Sciatic nerve (tissue), 2 donors: Measurements from ENCODE around the gene ASXL3. TPM values are rescaled to one million over a fixed set of nuclear protein-coding genes. Genes with fewer than 3 reads are reported as not detected.

ENCODE experiments used
- ATAC-seq: fragments of 200-7000 bp; cut with Tn5 transposase; one replicate; pipeline ENCODE4 v1.9.1; 2020; ENCODE audit warnings: mild to moderate bottlenecking, moderate library complexity
- DNase-seq: peaks from one replicate; pipeline ENCODE4 v3.0.0-alpha.2; 2020; ENCODE audit warnings: low spot score
- intact Hi-C: fragments of 100-400 bp; cut with DNase I; formaldehyde crosslinking; loops from one replicate; pipeline ENCODE4 v1.14.2; 2022
- total RNA-seq: library from RNA; stranded (reverse); fragmentation: NEBNext Ultra II Directional; extraction: Animal tissue kit (Norgen Biotek cat#: 25700); gene quantifications from one replicate; pipeline ENCODE4 v1.2.1, GENCODE V29; 2021
- donor health status: DM: no; HTN: no; CAD: no.
- donor health status: DM: no; HTN: no; CAD: no.

Gene ASXL3
- 13.1 TPM for total RNA-seq

DNA sequence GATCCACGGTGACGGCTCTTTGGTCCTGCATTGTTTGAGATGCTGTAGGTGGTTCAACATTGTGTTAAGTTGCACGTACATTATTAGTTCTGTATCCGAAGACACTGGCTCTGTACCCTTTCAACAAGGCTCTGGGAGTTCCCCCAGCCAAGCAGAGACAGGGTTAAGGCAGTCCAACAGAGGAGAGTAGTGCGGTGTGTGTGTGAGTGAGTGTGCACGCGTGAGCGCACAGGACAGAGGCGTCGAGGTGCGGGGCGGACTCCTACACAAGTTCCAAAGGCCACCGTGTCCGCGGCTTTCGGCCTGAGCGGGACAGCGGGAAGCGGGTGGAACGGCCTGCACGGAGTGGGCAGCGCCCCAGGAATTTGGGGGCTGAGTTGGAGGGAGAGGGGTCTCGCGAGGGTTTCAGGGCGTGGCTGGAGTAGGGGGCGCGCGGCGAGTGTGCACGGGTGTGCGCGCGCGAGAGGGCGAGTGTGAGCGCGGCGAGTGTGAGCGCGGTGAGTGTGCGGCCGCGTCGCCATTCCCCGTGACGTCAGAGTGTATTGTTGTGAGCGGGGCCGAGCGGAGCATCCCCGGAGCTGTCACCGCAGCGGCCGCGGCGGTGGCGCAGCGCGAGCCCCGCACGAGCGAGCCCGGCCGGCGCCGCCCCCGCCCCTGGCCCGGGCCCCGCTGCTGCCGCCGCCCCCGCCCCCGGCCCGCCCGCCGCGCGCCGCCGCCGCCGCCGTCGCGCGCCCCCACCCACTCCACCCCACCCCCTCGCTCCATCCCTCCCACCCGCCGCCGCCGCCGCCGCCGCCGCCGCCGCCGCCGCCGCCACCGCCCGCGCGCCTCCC, at the start of gene ASXL3:
Gene ASXL3 (plus strand): TSS at position 535 of the 833 bp plus-strand sequence. CDS start 413 bp downstream, outside the sequence.
- ATAC-seq = peak; percentile 82
- DNase-seq = peak; percentile 72
- intact Hi-C loops = no loop called here

DNA sequence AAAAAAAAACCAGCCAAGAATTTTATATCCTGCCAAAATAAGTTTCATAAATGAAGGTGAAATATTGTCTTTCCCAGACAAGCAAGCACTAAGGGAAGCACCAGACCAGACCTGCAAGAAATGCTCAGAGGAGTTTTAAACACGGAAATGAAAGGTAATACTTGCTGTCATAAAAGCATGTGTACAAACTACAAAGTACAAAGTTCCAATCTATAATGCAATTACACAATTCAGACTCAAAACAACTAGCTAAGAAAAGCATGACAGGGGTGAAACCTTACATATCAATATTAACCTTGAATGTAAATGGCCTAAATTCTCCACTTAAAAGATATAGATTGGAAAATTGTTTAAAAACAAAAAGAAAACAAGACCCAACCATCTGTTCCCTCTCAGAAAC, 45.0 kb upstream of the ASXL3 start:
- intact Hi-C loops = no loop called here
- DNase-seq (no peak), ATAC-seq (no peak)

DNA sequence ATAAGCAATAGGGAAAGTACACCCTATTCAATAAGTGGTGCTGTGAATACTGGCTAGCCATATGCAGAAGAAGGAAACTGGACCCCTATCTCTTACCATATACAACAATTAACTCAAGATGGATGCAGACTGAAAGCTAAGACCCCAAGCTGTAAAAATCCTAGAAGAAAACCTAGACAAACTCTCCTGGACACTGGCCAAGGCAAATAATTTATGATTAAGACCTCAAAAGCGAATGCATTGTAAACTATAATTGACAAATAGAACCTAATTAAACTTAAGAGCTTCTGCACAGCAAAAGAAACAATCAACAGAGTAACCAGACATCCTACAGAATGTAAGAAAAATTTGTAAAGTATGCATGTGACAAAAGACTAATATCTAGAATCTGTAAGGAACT, 41.1 kb upstream of the ASXL3 start:
- intact Hi-C loops = no loop called here
- DNase-seq = no peak
- no peak for ATAC-seq

DNA sequence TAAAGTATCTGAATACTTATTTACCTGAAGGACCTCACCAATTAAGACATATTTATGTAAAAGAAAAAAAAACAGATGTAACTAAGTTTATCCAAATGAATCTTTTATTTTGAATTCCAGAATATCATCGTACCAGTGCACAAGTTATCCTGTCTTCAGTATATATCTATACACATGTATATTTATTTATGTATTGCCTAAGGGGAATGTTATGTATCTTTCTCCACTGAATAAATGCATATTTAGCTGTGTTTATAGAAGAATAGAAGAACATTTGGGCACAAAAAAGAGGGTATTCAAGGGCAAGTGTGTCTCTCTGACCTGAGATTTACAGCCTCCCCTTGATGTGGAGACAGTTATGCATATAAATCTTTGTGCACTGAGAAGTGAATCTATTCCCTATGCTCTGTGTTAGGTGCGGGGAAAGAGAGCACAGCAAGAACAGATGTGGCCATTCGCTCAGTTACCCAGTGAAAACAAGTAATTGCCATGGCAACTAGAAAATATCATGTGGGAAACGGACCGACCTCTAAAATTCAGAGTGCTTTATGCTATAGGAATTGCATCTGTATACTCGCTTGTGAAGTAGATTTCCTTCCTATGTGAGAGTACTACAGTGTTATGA, 39.5 kb upstream of the ASXL3 start:
- ATAC-seq (no peak), DNase-seq (no peak)
- intact Hi-C loops = no loop called here

DNA sequence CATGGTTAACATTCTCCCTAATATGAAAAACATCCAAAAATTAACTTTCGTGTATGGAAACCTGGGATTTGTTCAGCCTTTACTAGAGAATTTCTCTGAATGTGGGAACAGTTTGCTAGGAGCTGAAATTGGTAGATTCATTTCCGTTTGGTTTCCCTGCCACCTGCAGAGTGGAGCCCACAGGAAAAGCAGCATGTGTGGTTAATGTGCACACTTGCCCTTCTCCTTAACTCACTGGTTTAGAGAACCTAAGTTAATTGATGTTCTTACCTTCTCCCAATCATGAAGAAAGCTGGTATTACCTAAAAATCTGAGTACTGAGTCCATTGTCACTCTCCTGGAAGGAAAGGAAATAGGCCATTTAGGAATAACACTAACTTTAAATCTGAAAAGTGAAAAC, 37.6 kb upstream of the ASXL3 start:
- ATAC-seq = no peak
- intact Hi-C loops = no loop called here

DNA sequence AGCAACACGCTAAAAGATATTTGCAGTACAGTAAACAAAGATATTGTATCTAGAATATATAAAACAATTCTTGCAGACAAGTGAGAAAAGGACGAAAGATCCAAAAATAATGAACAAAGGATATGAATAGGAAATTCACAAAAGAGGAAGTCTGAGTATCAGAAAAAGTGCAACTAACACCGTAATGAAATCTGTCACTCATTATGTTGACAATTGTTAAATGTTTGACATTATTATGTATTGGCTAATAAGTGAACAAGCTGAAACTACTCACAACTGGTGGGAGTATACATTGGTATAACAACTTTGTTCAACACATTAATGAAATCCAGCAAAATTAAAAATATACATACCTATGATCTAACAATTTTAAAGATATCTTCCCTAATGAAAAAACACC, 36.7 kb upstream of the ASXL3 start:
- DNase-seq = no peak
- intact Hi-C loops = no loop called here
- no peak for ATAC-seq

More for the DNA sequence above, 37.6 kb upstream of the ASXL3 start:
- DNase-seq = no peak

DNA sequence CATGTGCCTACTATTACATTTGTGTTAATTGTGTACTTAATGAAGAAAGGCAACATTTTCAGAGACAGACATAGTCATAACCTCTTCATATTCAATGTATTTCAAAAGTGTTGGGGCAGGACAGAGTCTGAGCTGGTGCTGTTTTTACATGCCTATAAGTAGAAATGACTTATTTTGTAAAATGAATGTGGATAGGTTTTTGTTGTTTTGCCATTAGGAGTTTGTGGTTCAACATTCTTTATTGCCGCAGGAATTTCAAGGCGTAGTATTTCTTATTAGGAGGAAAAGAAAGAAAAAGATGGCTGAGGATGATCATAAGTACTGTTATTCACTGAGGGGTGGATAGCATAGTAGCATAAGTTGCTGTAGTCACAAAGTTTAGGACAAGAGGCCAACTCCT, 21.2 kb upstream of the ASXL3 start:
- ATAC-seq (no peak), DNase-seq (no peak)
- intact Hi-C loops = no loop called here

DNA sequence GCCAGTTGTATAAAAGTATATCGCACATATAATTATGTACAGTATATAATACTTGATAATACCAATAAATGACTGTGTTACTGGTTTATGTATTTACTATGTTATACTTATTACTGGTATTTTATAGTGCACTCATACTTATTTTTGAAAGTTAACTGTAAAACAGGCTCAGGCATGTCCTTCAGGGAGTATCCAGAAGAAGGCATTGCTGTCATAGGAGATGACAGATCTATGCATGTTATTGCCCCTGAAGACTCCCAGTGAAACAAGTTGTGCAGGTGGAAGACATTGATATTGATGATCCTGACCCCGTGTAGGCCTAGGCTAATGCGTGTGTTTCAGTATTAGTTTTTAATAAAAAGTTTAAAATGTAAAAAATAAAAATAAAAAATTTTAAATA, 20.3 kb upstream of the ASXL3 start:
- ATAC-seq (no peak), DNase-seq (no peak)
- intact Hi-C loops = no loop called here

DNA sequence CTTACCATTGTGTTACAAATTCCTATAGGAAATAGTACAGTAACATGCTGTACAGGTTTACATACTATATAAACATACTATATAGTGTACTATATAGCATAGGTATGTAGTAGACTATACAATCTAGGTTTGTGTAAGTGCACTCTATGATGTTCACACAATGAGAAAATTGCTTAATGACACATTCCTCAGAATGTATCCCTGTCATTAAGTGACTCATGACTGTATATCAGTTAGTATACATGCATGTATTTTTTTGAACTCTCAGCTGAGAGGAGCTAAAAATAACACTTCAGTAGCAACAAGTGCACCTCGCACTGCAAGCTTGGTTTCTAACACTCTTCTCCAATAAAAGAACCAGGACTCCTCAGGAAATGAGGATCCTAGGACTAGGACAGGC, 19.5 kb upstream of the ASXL3 start:
- DNase-seq = no peak
- intact Hi-C loops = no loop called here

DNA sequence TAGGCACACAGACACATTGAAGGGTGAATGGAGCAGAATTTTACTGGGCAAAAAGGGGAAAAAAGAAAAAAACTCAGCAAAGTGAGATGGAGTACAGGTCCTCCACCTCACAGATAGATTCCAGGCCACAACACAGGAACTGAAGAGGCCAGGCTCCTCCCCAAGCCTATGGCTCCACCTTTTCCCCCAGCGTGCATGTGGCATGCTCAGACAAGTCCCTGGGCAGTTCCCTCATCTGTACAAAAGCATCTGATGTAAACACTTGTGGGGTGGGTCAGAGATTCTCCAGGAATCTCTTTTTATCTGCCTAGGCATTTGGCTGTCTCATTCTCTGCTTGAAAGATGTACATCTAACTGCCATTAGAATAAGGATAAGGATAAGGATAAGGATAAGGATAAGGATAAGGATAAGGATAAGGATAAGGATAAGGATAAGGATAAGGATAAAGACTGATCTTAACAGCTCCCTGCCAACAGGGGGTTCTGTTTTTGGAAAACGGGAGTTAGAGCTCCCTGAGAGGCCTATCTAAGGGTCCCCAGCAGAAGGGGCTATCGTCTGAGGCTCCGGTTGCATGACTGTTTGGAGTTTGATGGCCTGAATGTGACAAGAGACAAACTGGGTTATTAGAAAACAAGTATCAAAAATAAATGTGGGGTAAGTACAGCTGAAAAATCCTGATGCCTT, 17.2 kb upstream of the ASXL3 start:
- ATAC-seq (no peak), DNase-seq (no peak)
- intact Hi-C loops = no loop called here

More for the DNA sequence above, 19.5 kb upstream of the ASXL3 start:
- ATAC-seq = no peak

DNA sequence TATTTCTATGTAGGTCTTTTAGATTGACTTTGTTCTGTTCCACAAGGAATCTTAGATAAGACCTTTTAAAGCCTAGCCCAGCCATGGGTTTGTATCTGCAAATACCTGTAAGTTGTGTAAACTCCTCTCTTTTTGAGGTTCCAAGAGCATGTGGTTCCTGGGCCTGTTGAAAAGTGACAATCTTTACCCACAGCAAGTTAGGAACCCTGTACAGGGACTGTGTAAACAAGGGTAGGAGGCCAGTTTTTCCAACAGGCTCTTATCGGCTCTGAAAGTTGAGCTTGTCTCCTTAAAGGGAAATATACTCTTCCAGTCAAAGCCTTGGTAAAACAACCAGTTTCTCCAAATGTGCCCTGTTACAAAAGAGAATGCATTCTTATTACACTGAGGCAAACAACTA, 15.3 kb upstream of the ASXL3 start:
- ATAC-seq (no peak), DNase-seq (no peak)
- intact Hi-C loops = no loop called here

DNA sequence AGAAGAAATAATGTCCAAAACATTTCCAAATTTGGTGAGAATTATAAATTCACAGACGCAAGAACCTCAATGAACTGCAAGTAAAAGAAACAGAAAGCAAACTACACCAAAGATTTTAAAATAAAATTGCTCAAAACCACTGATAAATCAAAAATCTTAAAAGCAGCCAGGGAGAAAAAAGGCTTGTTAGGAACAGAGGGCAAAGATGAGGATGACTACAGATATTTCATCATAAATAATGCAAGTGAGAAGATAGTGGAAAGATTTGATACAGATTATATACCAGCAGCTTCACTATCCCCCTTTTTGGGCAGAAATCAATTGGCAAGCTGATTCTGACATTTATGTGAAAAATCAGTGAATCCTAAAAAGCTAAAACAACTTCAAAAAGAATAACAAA, 10.3 kb upstream of the ASXL3 start:
- DNase-seq (no peak), ATAC-seq (no peak)
- intact Hi-C loops = no loop called here

DNA sequence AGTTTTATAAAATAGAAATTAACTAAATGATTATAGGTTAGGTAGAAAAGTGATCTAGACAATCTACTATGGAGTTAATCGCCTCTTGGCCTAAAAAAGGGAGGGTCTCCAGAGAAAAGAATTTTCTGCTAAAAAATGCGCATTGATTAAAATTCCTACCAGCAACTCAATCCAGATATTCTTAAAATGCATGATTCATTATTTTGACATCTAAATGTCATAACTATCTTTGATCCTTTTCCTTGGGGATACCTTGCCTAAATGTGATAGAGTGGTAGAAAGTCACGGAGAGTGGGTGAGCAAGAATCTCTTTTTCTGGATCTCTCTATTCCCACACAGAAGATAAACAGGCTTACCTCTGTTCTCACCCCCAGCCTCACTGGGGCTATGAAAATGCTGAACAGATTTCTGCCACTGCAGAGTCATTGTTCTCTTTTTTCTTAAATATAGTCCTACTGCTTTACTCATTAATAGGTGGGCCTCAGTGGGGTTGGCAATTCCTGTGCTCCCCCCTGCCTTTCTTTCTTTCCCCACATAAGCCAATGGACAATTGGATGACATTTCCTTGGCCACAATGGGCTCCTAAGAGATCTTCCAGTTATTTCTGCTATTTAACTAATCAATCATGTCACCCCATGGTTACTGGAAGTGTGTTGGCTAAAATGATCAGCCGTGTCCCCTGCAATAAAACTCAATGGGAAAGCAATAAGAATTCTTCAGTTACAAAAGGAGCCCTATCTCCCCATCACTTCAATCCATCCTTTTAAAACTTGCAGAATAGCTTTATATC, 5.8 kb upstream of the ASXL3 start:
- ATAC-seq (no peak), DNase-seq (no peak)
- intact Hi-C loops = no loop called here

DNA sequence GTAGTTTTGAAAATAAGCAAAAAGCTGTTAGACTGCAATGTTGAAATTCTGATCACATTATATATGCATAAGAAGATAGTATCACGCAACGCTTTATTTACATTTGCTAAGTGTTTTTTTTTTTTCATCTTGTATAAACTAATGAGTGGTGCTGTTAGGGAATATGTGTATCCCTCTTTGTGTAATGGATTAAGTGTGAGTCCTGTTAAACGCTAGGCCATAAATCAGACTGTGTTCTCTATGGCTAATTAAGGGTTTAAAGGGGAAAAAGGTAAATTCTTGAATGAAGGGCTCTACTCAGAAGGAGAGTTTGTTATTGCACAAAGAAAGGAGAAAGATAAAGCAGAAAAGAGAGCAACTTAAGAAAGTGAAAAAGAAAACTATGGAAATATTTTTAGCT, 4.8 kb upstream of the ASXL3 start:
- DNase-seq (no peak), ATAC-seq (no peak)

DNA sequence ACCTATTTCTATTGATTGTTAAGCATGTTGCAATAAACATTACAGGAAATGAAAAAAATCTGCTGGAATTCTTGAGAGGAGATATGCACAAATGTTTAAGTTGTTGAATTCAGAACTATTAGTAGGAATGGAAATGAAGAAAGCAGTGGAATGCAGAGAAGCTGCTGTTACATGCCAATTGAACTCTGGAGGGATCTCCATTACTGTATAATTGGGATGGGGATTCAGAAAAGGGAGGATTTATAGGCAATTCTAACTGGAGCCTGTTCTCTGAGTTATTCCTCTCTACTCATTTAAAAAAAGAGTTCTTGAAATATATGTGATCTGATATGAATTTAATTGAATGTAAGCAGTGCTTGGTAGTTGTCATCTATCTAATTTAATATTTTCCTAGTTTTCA, 2.6 kb upstream of the ASXL3 start:
- DNase-seq (no peak), ATAC-seq (no peak)
- intact Hi-C loops = no loop called here

More for the DNA sequence above, 4.8 kb upstream of the ASXL3 start:
- intact Hi-C loops = no loop called here

DNA sequence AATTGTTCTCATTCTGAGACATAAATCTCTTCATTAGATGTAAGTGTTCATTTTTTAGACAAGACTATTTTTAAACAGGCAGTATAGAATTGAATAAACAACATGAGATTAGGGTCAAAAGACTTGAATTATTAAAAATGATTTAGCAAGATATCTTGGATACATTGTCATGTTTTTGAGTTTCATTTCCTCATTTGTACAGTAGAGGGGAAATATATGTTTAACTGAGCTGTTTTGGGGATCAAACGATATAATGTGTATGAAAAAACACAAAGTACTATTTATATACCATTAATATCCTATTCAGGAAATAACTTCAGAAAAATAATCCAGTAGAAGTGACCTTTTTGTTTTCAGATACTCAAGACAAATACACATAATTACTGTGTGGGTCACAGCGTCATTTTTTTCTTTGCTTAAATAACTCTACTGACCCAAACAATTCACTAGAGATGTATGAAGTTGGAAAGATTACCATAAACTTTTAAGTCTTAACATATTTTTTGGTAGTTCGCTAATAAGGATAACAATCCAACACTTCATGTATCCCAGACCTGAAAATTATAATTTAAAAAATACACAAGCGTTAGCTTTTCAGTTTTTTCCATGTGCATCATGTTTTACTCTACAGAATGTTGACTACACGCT, 896 bp upstream of the ASXL3 start:
- intact Hi-C loops = no loop called here
- DNase-seq (no peak), ATAC-seq (no peak)

DNA sequence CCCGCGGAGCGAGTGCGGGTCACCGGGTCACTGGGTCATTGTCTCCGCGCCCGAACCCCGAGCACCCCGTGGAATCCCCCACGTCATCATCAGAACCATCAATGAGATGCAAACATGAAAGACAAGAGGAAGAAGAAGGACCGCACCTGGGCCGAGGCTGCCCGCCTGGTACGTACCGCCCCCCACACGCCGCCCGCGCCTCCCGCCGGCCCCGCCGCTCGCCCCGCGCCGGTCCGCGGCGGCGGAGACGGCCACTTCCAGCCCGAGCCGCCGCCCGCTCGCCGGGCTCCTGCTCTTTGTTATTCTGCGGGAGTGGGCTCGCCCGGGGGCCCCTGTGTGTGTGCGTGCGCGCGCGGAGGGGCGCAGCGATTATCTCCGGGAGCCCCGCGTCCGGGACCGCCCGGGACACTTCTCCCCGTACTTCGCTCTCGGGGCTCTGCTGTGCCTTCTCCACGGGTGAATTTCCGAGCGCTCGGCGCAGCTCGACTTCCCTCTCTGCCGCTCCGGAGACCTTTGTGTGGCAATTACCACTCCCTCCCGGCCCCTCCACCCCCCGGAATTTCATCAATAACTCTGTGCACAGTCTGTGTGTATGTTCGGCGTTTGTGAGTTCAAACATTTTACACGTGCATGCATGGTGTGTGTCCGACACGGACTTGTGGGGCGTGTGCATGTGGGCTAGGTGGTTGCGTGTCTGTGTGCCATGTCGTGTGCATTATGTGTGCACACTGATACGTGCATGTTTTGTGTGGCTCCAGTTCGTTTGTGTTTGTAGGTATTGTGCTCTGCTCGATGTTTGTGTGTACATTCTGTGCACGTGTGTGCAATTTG, 714 bp downstream of the ASXL3 start:
- DNase-seq = peak; percentile 68
- ATAC-seq = peak; percentile 45
- intact Hi-C loops = no loop called here
